ENCODE results near the gene MAB21L3.
"Not testable (repeated sequence)": the region's sequence is repeated elsewhere in the genome, so short reads cannot be mapped to it uniquely, and the experiment has no call there.

MAB21L3 gene

GRCh38 chr1:116139592-116140134 is 28.5 kb downstream of the MAB21L3 start:
- no peak for DNase-seq

GRCh38 chr1:116144151-116144550 is 33.0 kb downstream of the MAB21L3 start:
- DNase-seq = no peak

- DNase-seq = not testable (repeated sequence)
These were observed 35.4 kb downstream of the MAB21L3 start for GRCh38 chr1:116146447-116147113.

GRCh38 chr1:116147114-116147510 is 35.9 kb downstream of the MAB21L3 start:
- no peak for DNase-seq

- no peak for DNase-seq
These were observed 36.8 kb downstream of the MAB21L3 start for GRCh38 chr1:116147972-116148371.

- DNase-seq = no peak
These were observed 37.8 kb downstream of the MAB21L3 start for GRCh38 chr1:116148967-116149366.

GRCh38 chr1:116150368-116150767 is 39.2 kb downstream of the MAB21L3 start:
- no peak for DNase-seq

DNA sequence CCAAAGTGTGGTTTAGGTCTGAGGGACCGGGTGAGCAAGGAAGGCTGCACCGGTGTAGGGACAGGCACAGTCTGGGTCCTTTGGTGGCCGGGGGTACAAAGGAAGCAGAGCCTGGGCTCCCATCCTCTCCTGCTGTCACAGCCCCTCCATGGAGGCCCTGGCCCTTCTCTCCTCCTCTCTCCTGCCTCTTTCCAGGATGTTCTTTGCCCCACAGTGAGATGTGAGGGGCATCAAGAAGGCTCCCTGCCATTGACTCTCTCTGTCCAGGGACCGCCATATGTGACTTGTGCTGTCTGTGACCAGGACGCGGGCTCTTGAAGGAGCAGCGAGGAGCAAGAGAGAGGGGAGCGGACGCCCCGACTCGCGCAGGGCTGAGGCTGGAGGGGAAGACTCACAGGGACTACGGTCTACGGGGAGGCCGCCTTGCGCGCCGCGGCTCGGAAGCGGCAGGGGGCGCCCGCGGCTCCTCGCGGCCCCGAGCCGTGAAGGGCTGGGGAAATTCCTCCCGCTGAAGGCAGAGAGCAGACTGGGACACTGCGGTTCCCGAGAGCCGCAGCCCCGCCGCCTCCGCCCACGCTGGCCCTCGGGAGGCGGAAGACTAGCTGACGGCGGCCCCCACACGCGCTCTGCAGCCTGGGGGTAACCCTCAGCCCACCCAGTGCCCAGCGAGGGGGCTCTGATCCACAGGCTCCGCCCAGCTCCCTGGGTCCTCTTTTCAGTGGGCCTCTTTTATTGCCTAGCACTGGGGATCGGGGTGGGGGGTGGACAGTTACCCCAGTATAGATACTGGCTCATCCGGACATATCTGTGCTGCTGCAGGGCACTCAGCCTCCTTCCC is 40.8 kb downstream of the MAB21L3 start:
- peak; percentile 83 for DNase-seq

DNA sequence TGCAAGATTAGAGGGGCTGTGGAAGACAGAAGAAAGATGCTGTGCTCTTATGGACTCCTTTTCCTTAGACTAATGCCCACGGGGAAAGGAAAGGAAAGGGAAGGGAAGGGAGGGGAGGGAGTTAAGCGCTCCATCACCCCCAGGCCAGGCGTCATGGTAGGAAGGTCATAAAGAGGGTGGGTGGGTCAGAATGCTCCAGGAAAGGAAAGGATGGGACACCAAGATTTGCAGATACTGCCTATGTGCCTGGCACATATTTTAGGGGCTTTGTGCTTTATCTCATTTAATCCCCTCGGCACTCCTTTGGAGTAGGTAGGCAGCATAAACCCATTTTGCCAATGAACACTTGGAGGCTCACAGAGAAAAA is 41.4 kb downstream of the MAB21L3 start:
- DNase-seq = no peak

DNA sequence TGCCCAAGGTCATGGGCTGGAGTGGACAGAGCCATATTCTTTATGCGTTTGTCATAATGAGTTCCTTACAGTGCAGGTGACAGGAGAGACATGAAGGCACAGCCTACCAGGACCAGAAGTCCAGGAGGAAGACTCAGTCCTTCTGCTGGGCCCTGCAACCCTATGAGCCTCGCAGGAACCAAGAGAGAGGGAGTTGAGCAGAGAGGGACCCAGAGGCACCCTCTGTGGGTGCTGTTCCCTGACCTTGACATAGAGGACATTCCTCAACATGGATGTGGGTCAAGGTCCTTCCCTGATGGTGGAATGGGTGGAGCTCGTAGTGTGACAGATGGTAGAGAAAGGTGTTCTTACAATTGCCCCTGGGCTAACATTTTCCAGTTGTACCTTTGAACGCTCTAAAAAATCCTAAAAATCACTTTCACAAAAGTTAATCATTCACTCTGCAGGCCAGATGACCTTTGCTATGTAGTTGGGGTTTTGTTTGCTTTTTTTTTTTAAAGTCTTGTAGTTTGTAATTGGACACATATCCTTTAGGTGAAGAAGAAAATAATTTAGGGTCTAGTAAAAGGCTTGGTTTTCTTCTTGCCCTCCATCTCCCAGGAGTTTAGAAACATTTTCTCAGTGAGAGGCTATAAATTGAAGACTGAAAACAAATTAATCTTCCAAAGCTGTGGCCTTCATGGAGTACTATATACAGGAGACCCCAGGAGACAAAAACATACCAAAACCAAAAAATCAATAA is 41.9 kb downstream of the MAB21L3 start:
- DNase-seq = no peak

- DNase-seq = no peak
These were observed 42.5 kb downstream of the MAB21L3 start for GRCh38 chr1:116153692-116154031.

DNA sequence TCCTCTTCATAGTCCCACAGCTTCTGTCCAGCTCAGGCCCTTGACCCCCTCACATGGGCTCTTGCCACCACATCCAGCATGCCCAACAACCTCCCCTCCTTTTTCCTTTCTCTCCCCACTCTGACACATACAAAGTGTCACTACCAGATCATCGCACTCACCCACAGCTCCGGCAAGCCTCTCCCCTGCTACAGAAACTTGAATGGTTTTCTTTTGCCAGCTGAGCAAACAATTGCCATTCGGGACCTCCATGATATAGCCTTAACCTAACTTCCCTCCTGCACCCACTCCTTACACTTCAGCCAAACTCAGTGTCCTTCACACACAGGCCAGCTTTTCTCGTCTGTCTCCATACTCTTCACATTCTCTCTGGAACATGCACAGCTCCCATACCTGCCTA is 43.3 kb downstream of the MAB21L3 start:
- no peak for DNase-seq

DNA sequence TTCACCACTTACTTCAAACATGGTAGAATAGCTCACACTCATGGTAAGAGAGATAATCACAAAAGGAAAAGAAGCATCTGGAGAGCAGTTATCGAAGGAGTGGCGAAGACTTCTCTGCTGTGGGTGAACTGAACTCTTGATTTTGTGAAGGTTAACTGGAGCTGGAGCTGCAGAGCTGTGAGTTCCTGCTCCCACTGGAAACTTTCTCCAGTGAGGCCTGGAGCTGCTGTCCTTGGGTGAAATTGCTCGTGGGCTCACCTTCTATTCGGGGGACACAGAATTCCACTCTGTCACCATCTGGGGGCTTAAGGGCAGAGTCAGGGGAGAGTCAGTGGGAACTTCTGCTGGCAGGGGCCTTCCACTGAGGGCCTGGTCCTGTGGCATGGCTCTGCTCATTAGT is 45.9 kb downstream of the MAB21L3 start:
- DNase-seq = no peak

GRCh38 chr1:116159177-116159576 is 48.0 kb downstream of the MAB21L3 start:
- no peak for DNase-seq

- DNase-seq = no peak
These were observed 48.4 kb downstream of the MAB21L3 start for GRCh38 chr1:116159611-116160010.

DNA sequence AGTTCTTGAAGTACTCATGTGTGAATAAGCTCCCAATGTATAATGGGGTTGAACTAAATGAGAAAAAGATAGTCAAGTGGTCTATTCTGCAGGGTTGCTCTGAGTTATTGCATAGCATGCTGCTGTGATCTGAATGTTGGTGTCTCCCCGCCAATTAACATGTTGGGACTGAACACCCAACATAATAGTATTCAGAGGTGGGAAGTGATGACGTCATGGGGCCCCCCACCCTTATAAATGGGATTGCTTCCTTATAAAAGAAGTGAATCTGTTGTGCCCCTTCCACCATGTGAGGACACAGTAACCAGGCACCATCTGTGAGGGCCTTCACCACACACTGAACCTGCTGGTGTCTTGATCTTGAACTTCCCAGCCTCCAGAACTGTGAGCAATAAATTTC is 50.2 kb downstream of the MAB21L3 start:
- DNase-seq = no peak

DNA sequence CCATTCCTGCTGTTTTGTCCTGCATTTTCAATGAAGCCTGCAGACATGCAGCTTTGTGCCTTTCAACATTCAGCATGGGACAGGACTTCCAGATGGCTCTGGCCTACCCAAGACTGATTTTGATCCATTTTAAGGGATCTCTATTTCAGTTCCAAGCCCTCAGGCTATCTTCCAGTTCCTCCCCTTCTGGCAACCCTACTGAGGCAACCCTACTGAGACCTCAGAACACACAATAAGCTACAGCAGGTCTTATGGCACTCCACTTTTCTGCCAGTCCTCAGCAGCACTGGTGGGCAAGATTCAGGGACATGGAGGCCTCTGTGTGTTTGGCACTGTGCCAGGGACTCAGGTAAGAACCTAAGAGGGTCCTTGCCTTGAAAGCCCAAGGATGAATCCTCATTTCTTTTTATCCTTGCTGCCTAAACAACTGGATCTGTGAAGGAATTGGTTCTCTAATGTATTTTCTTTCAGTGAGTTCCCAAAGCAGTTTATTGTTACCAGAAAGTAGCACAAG is 50.7 kb downstream of the MAB21L3 start:
- DNase-seq = no peak

- DNase-seq = no peak
These were observed 52.3 kb downstream of the MAB21L3 start for GRCh38 chr1:116163533-116163932.

GRCh38 chr1:116164150-116164549 is 53.0 kb downstream of the MAB21L3 start:
- DNase-seq = no peak

DNA sequence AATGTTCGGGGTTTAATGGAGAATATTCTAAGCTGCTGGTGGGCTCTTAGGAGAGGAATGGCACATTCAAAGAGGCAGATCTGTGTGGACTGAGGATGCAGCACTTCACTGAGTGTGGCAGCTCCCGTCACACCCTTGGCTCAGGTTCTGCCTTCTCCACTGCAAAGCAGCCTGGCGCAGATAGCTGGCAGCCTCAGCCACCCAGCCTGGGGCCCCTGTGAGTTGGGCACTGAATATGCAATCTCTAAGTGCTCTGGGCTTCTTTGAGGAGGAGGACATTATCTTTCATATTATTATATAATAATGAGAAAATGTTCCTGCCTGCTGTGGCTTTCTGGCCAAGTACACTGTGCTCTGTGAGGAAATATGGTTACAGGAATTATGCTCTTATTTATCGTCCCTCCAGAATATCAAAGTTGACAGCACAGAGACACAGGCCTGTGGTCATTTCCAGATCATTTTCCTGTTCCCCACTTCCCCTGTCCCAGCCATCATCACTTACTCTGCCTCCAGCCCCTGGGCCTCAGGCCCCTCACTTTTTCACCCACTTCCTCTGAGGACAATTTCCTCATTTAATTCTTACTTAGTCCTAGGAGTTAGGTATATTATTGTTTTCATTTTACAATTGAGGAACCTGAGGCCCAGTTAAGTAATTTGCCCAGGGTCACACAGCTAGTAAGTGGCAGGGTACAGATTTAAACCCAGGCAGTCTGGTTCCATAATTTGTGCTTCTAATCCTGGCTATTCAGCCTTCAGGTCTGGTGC is 53.6 kb downstream of the MAB21L3 start:
- no peak for DNase-seq

GRCh38 chr1:116165572-116165971 is 54.4 kb downstream of the MAB21L3 start:
- no peak for DNase-seq

GRCh38 chr1:116166011-116166571 is 54.9 kb downstream of the MAB21L3 start:
- no peak for DNase-seq

Data from CD4-positive, alpha-beta T cell treated with Interleukin-17A for 4 hours (primary cell).